BJ (cell line): ENCODE measurements around the gene IGSF11. TPM values are rescaled to one million over a fixed set of nuclear protein-coding genes. Genes with fewer than 3 reads are reported as not detected.

Source experiments
- CTCF ChIA-PET: fragments of 350-600 bp; formaldehyde crosslinking; extraction: SDS; loops from one replicate; lab custom pipeline; 2021; ENCODE audit warnings: antibody characterized with exemption, inconsistent platforms; lab: Yijun Ruan, JAX
- POLR2A ChIA-PET: fragments of 300-600 bp; sonication (Branson Sonifier 250); formaldehyde crosslinking; extraction: SDS; loops from one replicate; lab custom pipeline; 2021; ENCODE audit warnings: antibody characterized with exemption; lab: Charles Lee
- DNase-seq: peaks from one replicate; pipeline ENCODE4 v3.0.0-alpha.2; 2011; ENCODE audit warnings: low read depth
- H3K27me3 ChIP-seq: 2 replicates; pipeline ENCODE4 v1.6.0; 2011; ENCODE audit warnings: low read length; ENCODE audit not compliant: control insufficient read depth, insufficient read depth
- H3K36me3 ChIP-seq: 2 replicates; pipeline ENCODE4 v1.5.1; 2011; ENCODE audit warnings: low read length; ENCODE audit not compliant: control insufficient read depth, insufficient read depth
- H3K4me3 ChIP-seq: 2 replicates; pipeline ENCODE4 v1.5.1; 2011; ENCODE audit warnings: low read depth, mild to moderate bottlenecking, control low read depth, low read length
- polyA plus RNA-seq: library from polyadenylated mRNA; depleted of rRNA; stranded (reverse); fragments of >200 nt; gene quantifications from 2 replicates; pipeline ENCODE4 v1.2.3, GENCODE V29; 2011
- TF ChIP-seq, protein P1 (sequence below): IDR thresholded peaks from 2 replicates; pipeline ENCODE4 v1.5.1; 2011; ENCODE audit warnings: low read depth, mild to moderate bottlenecking, control low read depth, inconsistent platforms, low read length, moderate library complexity; ENCODE audit not compliant: insufficient read depth

The IGSF11 gene
- polyA plus RNA-seq, 1 experiment, result 0.20 TPM

DNA sequence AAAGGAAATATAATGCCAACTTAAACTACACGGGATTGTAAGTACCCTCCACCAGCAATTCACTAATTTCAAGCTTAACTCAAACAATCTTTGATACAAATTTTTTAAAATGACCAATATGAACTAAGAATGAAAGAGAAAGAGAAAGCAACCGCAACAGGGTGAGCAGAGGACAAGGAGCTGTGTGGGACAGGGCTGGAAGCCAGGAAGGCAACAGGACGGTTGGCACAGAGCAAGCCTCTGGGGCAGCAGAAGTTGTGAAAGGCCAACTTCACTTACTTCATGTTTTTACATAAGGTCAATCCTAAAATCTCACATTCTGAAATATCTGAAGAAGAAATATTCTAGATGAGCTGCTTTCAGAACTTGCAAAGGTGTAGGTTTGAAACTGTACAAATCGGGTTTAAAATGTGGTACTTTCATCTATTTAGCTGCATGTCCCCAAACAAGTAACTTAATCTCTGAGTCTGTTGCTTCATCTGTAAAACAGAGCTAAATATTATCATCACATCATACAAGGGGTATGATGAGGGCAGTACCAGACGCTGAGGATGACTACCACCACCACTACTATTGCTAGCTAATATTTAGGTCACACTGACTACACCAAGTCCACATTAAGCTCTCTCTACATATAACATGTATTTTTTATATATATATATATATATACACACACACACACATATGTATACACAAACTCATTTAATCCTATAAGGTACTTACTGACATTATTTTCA lies 101.7 kb downstream of the IGSF11 start:
- TF ChIP-seq, protein P1, sequence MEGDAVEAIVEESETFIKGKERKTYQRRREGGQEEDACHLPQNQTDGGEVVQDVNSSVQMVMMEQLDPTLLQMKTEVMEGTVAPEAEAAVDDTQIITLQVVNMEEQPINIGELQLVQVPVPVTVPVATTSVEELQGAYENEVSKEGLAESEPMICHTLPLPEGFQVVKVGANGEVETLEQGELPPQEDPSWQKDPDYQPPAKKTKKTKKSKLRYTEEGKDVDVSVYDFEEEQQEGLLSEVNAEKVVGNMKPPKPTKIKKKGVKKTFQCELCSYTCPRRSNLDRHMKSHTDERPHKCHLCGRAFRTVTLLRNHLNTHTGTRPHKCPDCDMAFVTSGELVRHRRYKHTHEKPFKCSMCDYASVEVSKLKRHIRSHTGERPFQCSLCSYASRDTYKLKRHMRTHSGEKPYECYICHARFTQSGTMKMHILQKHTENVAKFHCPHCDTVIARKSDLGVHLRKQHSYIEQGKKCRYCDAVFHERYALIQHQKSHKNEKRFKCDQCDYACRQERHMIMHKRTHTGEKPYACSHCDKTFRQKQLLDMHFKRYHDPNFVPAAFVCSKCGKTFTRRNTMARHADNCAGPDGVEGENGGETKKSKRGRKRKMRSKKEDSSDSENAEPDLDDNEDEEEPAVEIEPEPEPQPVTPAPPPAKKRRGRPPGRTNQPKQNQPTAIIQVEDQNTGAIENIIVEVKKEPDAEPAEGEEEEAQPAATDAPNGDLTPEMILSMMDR, result no peak
- no peak for DNase-seq
- POLR2A ChIA-PET, result no interaction called here
- Histone ChIP-seq H3K27me3 (no peaks in the 10 kb centered on the region), H3K36me3 (no peaks in the 10 kb centered on the region), H3K4me3 (no peak overlapping the region)
- CTCF ChIA-PET, result interaction anchor here (0.6 to 1.0 kb wide), 2 partner anchors 49 to 1874 kb away, joined by 3 to 4 read pairs; no protein-coding TSS in a partner anchor

DNA sequence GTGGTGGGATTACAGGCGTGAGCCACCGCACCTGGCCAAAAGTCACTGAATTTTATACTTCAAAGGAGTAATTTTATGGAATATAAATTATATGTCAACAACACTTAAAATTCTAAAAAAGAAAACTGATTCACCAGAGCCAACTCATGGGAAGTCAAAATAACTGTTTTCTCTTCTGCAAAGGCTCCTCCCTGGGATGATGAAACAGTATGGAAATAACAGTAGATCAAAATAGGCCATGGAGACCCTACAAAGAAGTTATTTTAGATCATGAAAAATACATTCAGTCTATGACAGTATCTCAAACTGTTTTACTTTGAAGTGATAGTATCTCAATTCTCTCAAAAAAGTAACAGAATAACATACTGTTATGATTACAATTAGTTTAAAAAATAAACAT lies 102.7 kb downstream of the IGSF11 start:
- no peaks in the 10 kb centered on the region for H3K27me3 ChIP-seq
- H3K36me3 ChIP-seq, result no peaks in the 10 kb centered on the region
- TF ChIP-seq, protein P1, result no peak
- DNase-seq, result no peak
- POLR2A ChIA-PET, result no interaction called here
- H3K4me3 ChIP-seq, result no peak overlapping the region
- CTCF ChIA-PET, result interaction anchor here (0.6 to 1.2 kb wide), 2 partner anchors 151 to 1619 kb away, joined by 3 read pairs; no protein-coding TSS in a partner anchor

DNA sequence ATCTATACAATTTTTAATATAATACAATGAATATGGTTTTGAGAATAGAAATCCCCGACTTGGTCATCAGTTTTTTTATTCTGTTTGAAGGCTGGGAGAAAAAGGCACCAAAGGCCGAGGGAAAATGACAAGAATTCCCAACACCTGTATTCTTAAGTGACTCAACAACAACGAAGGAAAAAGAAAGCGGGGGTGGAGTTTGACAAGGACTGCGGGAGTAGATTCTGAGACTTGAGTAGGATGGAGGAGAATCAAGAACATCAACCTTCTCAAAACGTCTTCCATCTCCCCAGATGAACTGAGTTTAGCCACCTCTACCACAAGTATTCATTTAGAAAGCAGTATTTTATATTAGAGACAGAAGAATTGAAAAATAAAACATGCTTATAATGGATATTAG lies 107.2 kb downstream of the IGSF11 start:
- TF ChIP-seq, protein P1, result no peak
- Histone ChIP-seq H3K4me3 (no peak overlapping the region), H3K36me3 (no peaks in the 10 kb centered on the region), H3K27me3 (no peaks in the 10 kb centered on the region)
- CTCF ChIA-PET, result no interaction called here
- no peak for DNase-seq
- POLR2A ChIA-PET, result no interaction called here

- no peak overlapping the region for H3K4me3 ChIP-seq
- DNase-seq, result no peak
- TF ChIP-seq, protein P1, result no peak
- ChIA-PET CTCF (interaction anchor here (2.3 kb wide), 1 partner anchor 28 kb away, joined by 8 read pairs; no protein-coding TSS in a partner anchor), POLR2A (no interaction called here)
- no peaks in the 10 kb centered on the region for H3K27me3 ChIP-seq
- H3K36me3 ChIP-seq, result no peaks in the 10 kb centered on the region
These were observed 122.5 kb downstream of the IGSF11 start for GRCh38 chr3:118912188-118912587.

DNA sequence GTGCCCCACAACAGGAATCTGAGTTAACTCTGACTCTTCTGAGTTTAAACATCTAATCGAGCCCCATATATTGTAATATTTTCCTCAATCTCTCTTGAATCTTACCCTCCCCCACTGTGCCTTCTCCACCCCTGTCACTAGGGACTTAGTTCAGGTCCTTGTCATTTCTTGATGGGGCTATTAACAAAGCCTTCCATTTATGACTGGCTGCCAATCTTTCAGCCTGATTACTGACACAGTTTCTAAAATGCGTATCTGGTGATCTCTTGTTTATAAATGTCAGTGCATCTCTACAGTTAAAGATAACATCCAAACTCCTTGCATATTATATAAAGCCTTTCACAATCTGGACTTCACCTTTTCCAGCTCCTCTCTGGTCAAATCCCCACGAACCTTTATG lies 124.3 kb downstream of the IGSF11 start:
- CTCF ChIA-PET, result interaction anchor here (2.3 kb wide), 1 partner anchor 26 kb away, joined by 8 read pairs; no protein-coding TSS in a partner anchor

More for the DNA sequence above, 124.3 kb downstream of the IGSF11 start:
- Histone ChIP-seq H3K36me3 (no peaks in the 10 kb centered on the region), H3K4me3 (no peak overlapping the region), H3K27me3 (no peaks in the 10 kb centered on the region)
- POLR2A ChIA-PET, result no interaction called here
- no peak for DNase-seq
- TF ChIP-seq, protein P1, result no peak
